K562 (cell line): Measurements from ENCODE around the gene ANXA4. TPM values are rescaled to one million over a fixed set of nuclear protein-coding genes. Genes with fewer than 3 reads are reported as not detected.

Source experiments
- ATAC-seq: fragments of 200-7000 bp; cut with Tn5 transposase; 3 replicates; pipeline ENCODE4 v1.9.1; 2020; ENCODE audit warnings: moderate library complexity
- BruUV-seq: library from RNA; stranded (reverse); fragments of 400-500 nt; replicated peaks from 2 replicates; lab custom pipeline; 2021; lab: Mats Ljungman, UMichigan
- CTCF ChIA-PET: fragments of 300-600 bp; formaldehyde crosslinking; extraction: SDS; loops from one replicate; lab custom pipeline; 2021; ENCODE audit warnings: low intra/inter-chr PET ratio; lab: Yijun Ruan, JAX
- POLR2A ChIA-PET: fragments of 300-600, 350-650 bp; sonication (Branson Sonifier 250); formaldehyde crosslinking; extraction: SDS; loops from one replicate; lab custom pipeline; 2021; ENCODE audit warnings: antibody characterized with exemption, inconsistent platforms; lab: Yijun Ruan, JAX
- DNase-seq, 4 experiments: peaks; one replicate each; pipeline versions ENCODE4 v3.0.0 to v3.0.0-alpha.2; 2011 to 2018; ENCODE audit warnings: low spot score in 3 of 4, mixed read lengths in 3 of 4; ENCODE audit errors: extremely low read depth in 1 of 4
- FAIRE-seq: peaks from 2 replicates; lab custom pipeline; 2011; peaks lifted over from hg19 to GRCh38; lab: Jason Lieb, UNC
- H2AFZ ChIP-seq: 2 replicates; pipeline ENCODE4 v1.6.0; 2011; ENCODE audit warnings: low read depth, low read length, control low read depth, inconsistent platforms
- H3K27ac ChIP-seq: fragments of 200-600 bp; 3 replicates; pipeline ENCODE4 v1.8.0; 2011; ENCODE audit warnings: low read depth, mild to moderate bottlenecking, control low read depth, inconsistent platforms, low read length, moderate library complexity, mixed read lengths; ENCODE audit errors: extremely low read depth
- H3K27me3 ChIP-seq, 2 experiments: fragments of 300-600 bp in 1 of 2; 2 replicates in 1 of 2; 3 replicates in 1 of 2; pipeline versions ENCODE4 v1.6.0 to v1.8.0; 2011; ENCODE audit warnings: inconsistent platforms in 2 of 2, low read length in 2 of 2, mild to moderate bottlenecking in 1 of 2, mixed read lengths in 1 of 2, moderate library complexity in 1 of 2; ENCODE audit not compliant: control insufficient read depth in 2 of 2, insufficient read depth in 2 of 2
- H3K36me3 ChIP-seq: fragments of 300-600 bp; 3 replicates; pipeline ENCODE4 v1.8.0; 2011; ENCODE audit warnings: mild to moderate bottlenecking, low read length, inconsistent platforms; ENCODE audit not compliant: control insufficient read depth, insufficient read depth
- H3K4me1 ChIP-seq, 2 experiments: fragments of 200-600 bp in 1 of 2; replicated peaks in 1 of 2; 2 replicates in 1 of 2; 3 replicates in 1 of 2; pipeline versions ENCODE4 v1.5.1 to v1.8.0; 2011; ENCODE audit warnings: inconsistent platforms in 2 of 2, low read length in 2 of 2, mild to moderate bottlenecking in 1 of 2, mixed read lengths in 1 of 2, moderate library complexity in 1 of 2; ENCODE audit not compliant: control insufficient read depth in 2 of 2, insufficient read depth in 2 of 2
- H3K4me2 ChIP-seq: 2 replicates; pipeline ENCODE4 v1.6.1; 2011; ENCODE audit warnings: low read length, control low read depth, inconsistent platforms, mixed read lengths; ENCODE audit not compliant: insufficient read depth
- H3K4me3 ChIP-seq: fragments of 200-600 bp; sonication (generic), shearing (Covaris generic); 2 replicates; pipeline ENCODE4 v1.5.1; 2016; ENCODE audit warnings: control low read depth, inconsistent platforms
- H3K79me2 ChIP-seq: fragments of 200-600 bp; 3 replicates; pipeline ENCODE4 v1.8.0; 2011; ENCODE audit warnings: low read length, inconsistent platforms; ENCODE audit not compliant: control insufficient read depth, insufficient read depth
- H3K9ac ChIP-seq, 2 experiments: 2 replicates each; pipeline versions ENCODE4 v1.6.0 to v1.6.1; 2011; ENCODE audit warnings: low read depth in 2 of 2, low read length in 2 of 2, control low read depth in 1 of 2, inconsistent platforms in 1 of 2, mild to moderate bottlenecking in 1 of 2, mixed read lengths in 1 of 2; ENCODE audit not compliant: insufficient read depth in 1 of 2
- H3K9me1 ChIP-seq: one replicate; pipeline ENCODE4 v1.6.0; 2011; ENCODE audit warnings: inconsistent platforms, mild to moderate bottlenecking, low read length, moderate library complexity; ENCODE audit not compliant: control insufficient read depth, insufficient read depth
- H3K9me3 ChIP-seq: replicated peaks from 2 replicates; pipeline ENCODE4 v1.5.1; 2011; ENCODE audit warnings: low read depth, low read length, inconsistent platforms; ENCODE audit not compliant: control insufficient read depth, insufficient read depth
- H4K20me1 ChIP-seq: replicated peaks from 2 replicates; pipeline ENCODE4 v1.6.1; 2011; ENCODE audit warnings: low read length, inconsistent platforms, mixed read lengths; ENCODE audit not compliant: control insufficient read depth, insufficient read depth
- ATF7 ChIP-seq: fragments of 450-650 bp; IDR thresholded peaks from 2 replicates; pipeline ENCODE4 v1.7.1; 2014; ENCODE audit warnings: mild to moderate bottlenecking, moderate library complexity
- BCOR ChIP-seq: fragments of 450-650 bp; IDR thresholded peaks from 2 replicates; pipeline ENCODE4 v1.6.1; 2016
- CCNT2 ChIP-seq: IDR thresholded peaks from 2 replicates; pipeline ENCODE4 v1.6.1; 2011; ENCODE audit warnings: borderline replicate concordance, low read depth, mild to moderate bottlenecking, moderate library complexity, mixed read lengths, low read length; ENCODE audit not compliant: insufficient read length; ENCODE audit errors: extremely low read depth
- GATA2 ChIP-seq: sonication (generic); formaldehyde crosslinking; IDR thresholded peaks from 2 replicates; pipeline ENCODE4 v1.4.0; 2020; ENCODE audit warnings: mild to moderate bottlenecking, missing genetic modification reagents
- KDM1A ChIP-seq, 2 experiments: fragments of 450-650 bp; IDR thresholded peaks; 2 replicates each; pipeline ENCODE4 v1.6.1; 2016; ENCODE audit warnings: mild to moderate bottlenecking in 2 of 2
- MTF1 ChIP-seq: fragments of 250-450 bp; sonication (Bioruptor Pico); IDR thresholded peaks from 2 replicates; pipeline ENCODE4 v1.9.0; 2021; ENCODE audit warnings: moderate library complexity, mild to moderate bottlenecking, inconsistent platforms, borderline replicate concordance
- MXD1 ChIP-seq: fragments of 250-450 bp; sonication (Bioruptor Pico); IDR thresholded peaks from 2 replicates; pipeline ENCODE4 v1.8.0; 2021; ENCODE audit warnings: borderline replicate concordance, mild to moderate bottlenecking, moderate library complexity; ENCODE audit not compliant: poor library complexity, severe bottlenecking
- MXI1 ChIP-seq: IDR thresholded peaks from 2 replicates; pipeline ENCODE4 v1.6.1; 2011; ENCODE audit warnings: low read depth, mild to moderate bottlenecking, improper control_type of control experiment, low read length
- PTTG1 ChIP-seq: fragments of 450-650 bp; IDR thresholded peaks from 2 replicates; pipeline ENCODE4 v1.6.1; 2016; ENCODE audit warnings: low read depth, mild to moderate bottlenecking, missing genetic modification characterization, missing compliant biosample characterization
- SRSF7 ChIP-seq: fragments of 200-400 bp; formaldehyde crosslinking; optimal IDR thresholded peaks from 2 replicates; pipeline ENCODE3; 2017; ENCODE audit warnings: mild to moderate bottlenecking, low read depth, low read length
- TAF7 ChIP-seq: fragments of 450-650 bp; IDR thresholded peaks from 2 replicates; pipeline ENCODE4 v1.6.1; 2016; ENCODE audit warnings: missing genetic modification characterization, missing compliant biosample characterization
- TEAD1 ChIP-seq, 2 experiments: fragments of 450-650 bp in 1 of 2; sonication (generic) in 1 of 2; formaldehyde crosslinking; IDR thresholded peaks; 2 replicates each; pipeline versions ENCODE4 v1.4.0 to v1.8.0; 2020 to 2022; ENCODE audit warnings: mild to moderate bottlenecking in 2 of 2, missing genetic modification reagents in 1 of 2
- XRCC3 ChIP-seq: fragments of 450-650 bp; IDR thresholded peaks from 2 replicates; pipeline ENCODE4 v1.6.1; 2017; ENCODE audit warnings: mild to moderate bottlenecking, moderate library complexity
- ZBTB1 ChIP-seq: sonication (generic); formaldehyde crosslinking; IDR thresholded peaks from 2 replicates; pipeline ENCODE4 v1.8.1; 2023; ENCODE audit warnings: missing genetic modification reagents, low read depth, mild to moderate bottlenecking, borderline replicate concordance
- ZNF175 ChIP-seq: fragments of 200-800 bp; sonication (Bioruptor generic); IDR thresholded peaks from 2 replicates; pipeline ENCODE4 v1.6.1; 2016; ENCODE audit warnings: low read depth, mild to moderate bottlenecking, missing genetic modification characterization, missing compliant biosample characterization
- ZNF23 ChIP-seq: fragments of 250-450 bp; sonication (Bioruptor Pico); IDR thresholded peaks from 2 replicates; pipeline ENCODE4 v1.4.0; 2020; ENCODE audit warnings: mild to moderate bottlenecking
- ZNF354B ChIP-seq: fragments of 250-450 bp; sonication (Bioruptor Pico); IDR thresholded peaks from 2 replicates; pipeline ENCODE4 v1.4.0; 2020
- ZNF551 ChIP-seq: fragments of 250-450 bp; sonication (Bioruptor Pico); IDR thresholded peaks from 2 replicates; pipeline ENCODE4 v1.5.0; 2021; ENCODE audit warnings: mild to moderate bottlenecking, moderate library complexity
- ZNF589 ChIP-seq: fragments of 200-800 bp; sonication (Bioruptor generic); IDR thresholded peaks from 2 replicates; pipeline ENCODE4 v1.6.1; 2016; ENCODE audit warnings: low read depth, missing genetic modification characterization, missing compliant biosample characterization
- WGBS: fragments of 100-300 bp; shearing (Covaris generic); methylation state at CpG from one replicate; pipeline ENCODE4 v1.1.6; 2016; ENCODE audit warnings: low coverage, mixed read lengths; ENCODE audit not compliant: insufficient coverage; ENCODE audit errors: missing lambda C conversion rate; 5-methylcytosine and 5-hydroxymethylcytosine counted together
- in situ Hi-C: fragments of 300-500 bp; cut with MboI; formaldehyde crosslinking; loops from 4 replicates; pipeline ENCODE4 v1.15.0; 2018; ENCODE audit warnings: inconsistent platforms, mixed read lengths
- intact Hi-C: fragments of 100-400 bp; cut with micrococcal nuclease; formaldehyde crosslinking; loops from 2 replicates; pipeline ENCODE4 v1.14.2; 2022
- polyA plus RNA-seq, 8 experiments: library from polyadenylated mRNA; depleted of rRNA in 4 of 8; stranded (reverse) in 5 of 8; unstranded in 3 of 8; fragments of >200 nt; fragmentation: Nextera tagmentation in 2 of 8; fragmentation: Illumina TruSeq in 1 of 8; extraction: Ambion mirVana in 2 of 8; extraction: Trizol in 1 of 8; gene quantifications; 2 replicates each; pipeline versions ENCODE4 v1.2.1 to v1.2.3, GENCODE V29; 2011 to 2014; ENCODE audit warnings: inconsistent platforms in 1 of 8, missing spikeins in 1 of 8
- total RNA-seq, 7 experiments: library from RNA; depleted of rRNA in 6 of 7; stranded (reverse); fragments of >200 nt in 6 of 7; fragmentation: Illumina TruSeq in 2 of 7; extraction: Trizol in 2 of 7; gene quantifications; 2 replicates each; pipeline versions ENCODE4 v1.2.1 to v1.2.3, GENCODE V29; 2011 to 2021; ENCODE audit warnings: low replicate concordance in 1 of 7
- TF ChIP-seq, protein P1 (sequence below): fragments of 250-450 bp; sonication (Bioruptor Pico); IDR thresholded peaks from 2 replicates; pipeline ENCODE4 v1.4.0; 2020; ENCODE audit warnings: mild to moderate bottlenecking, moderate library complexity
- TF ChIP-seq, protein P2 (sequence below): fragments of 250-450 bp; sonication (Bioruptor Pico); IDR thresholded peaks from 2 replicates; pipeline ENCODE4 v1.5.1; 2021; ENCODE audit warnings: mild to moderate bottlenecking

Gene ANXA4
- total and polyA plus RNA-seq, 9 of the 15 experiments (the other 6 are each of a cell fraction or from before 2014, with no cell fraction given), result 3.4 to 13.6 (median 11.6) TPM

- 14% methylated on average over 2 of the region's 2 CpGs for WGBS
- BruUV-seq, result no TSS peak
- Histone ChIP-seq H3K4me3 (no peak overlapping the region), H2AFZ (no peak overlapping the region), H3K9ac (no peak overlapping the region; a peak in 1 of 4 replicates), H3K27ac (no peak overlapping the region), H3K4me2 (peak overlapping the region; percentile 61), H4K20me1 (peaks cover 4% of the 10 kb centered on the region; the same call in 1 of the 2 replicates), H3K27me3 (no peaks in the 10 kb centered on the region), H3K9me3 (no peaks in the 10 kb centered on the region), H3K9me1 (no peaks in the 10 kb centered on the region), H3K36me3 (no peaks in the 10 kb centered on the region), H3K79me2 (no peaks in the 10 kb centered on the region; the same call in 2 of the 3 replicates), H3K4me1 (peaks cover 18 to 25% of the 10 kb centered on the region in 2 experiments)
- intact Hi-C loops (loop anchor here (5.0 kb wide), 2 partner anchors 53 to 73 kb away; no protein-coding TSS in a partner anchor), in situ Hi-C loops (loop anchor here (5.0 kb wide), 1 partner anchor 53 kb away; no protein-coding TSS in a partner anchor)
- FAIRE-seq (peak; percentile 6), ATAC-seq (no peak), DNase-seq (peak in 2 of 4 experiments; percentile 26 to 42)
- ChIA-PET CTCF (no interaction called here), POLR2A (interaction anchor here (0.6 to 1.5 kb wide), 7 partner anchors 10 to 541 kb away, joined by 3 to 5 read pairs (median 3); partner anchors contain the start of gene MXD1)
- TF ChIP-seq, protein P1, sequence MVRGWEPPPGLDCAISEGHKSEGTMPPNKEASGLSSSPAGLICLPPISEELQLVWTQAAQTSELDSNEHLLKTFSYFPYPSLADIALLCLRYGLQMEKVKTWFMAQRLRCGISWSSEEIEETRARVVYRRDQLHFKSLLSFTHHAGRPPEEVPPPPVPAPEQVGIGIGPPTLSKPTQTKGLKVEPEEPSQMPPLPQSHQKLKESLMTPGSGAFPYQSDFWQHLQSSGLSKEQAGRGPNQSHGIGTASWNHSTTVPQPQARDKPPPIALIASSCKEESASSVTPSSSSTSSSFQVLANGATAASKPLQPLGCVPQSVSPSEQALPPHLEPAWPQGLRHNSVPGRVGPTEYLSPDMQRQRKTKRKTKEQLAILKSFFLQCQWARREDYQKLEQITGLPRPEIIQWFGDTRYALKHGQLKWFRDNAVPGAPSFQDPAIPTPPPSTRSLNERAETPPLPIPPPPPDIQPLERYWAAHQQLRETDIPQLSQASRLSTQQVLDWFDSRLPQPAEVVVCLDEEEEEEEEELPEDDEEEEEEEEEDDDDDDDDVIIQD (CRISPR knock-in tag), result no peak
- no peak for TF ChIP-seq ZBTB1 (CRISPR knock-in tag)
- TF ChIP-seq SRSF7, result no peak
- no peak for TF ChIP-seq ZNF175 (CRISPR knock-in tag)
- no peak for TF ChIP-seq XRCC3
- TF ChIP-seq CCNT2, result no peak
- TF ChIP-seq GATA2 (CRISPR knock-in tag), result 0 out of 2 replicates have a peak, but pooled peaks have one; percentile 14
- TF ChIP-seq MXD1, result no peak
- no peak for TF ChIP-seq MTF1 (CRISPR knock-in tag)
- no peak for TF ChIP-seq KDM1A (IDR thresholded peaks at IDR 0.05)
- TF ChIP-seq, protein P2, sequence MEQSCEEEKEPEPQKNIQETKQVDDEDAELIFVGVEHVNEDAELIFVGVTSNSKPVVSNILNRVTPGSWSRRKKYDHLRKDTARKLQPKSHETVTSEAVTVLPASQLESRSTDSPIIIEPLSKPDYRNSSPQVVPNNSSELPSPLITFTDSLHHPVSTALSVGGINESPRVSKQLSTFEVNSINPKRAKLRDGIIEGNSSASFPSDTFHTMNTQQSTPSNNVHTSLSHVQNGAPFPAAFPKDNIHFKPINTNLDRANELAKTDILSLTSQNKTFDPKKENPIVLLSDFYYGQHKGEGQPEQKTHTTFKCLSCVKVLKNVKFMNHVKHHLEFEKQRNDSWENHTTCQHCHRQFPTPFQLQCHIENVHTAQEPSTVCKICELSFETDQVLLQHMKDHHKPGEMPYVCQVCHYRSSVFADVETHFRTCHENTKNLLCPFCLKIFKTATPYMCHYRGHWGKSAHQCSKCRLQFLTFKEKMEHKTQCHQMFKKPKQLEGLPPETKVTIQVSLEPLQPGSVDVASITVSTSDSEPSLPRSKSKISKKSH (CRISPR knock-in tag), result no peak
- TF ChIP-seq MXI1, result no peak
- no peak for TF ChIP-seq ZNF589
- no peak for TF ChIP-seq TAF7 (tag)
- no peak for TF ChIP-seq PTTG1
- TF ChIP-seq ZNF551 (CRISPR knock-in tag), result no peak
- TF ChIP-seq ZNF354B (CRISPR knock-in tag), result no peak
- no peak for TF ChIP-seq ZNF23 (CRISPR knock-in tag)
- 0 out of 2 replicates have a peak, but pooled peaks have one; percentile 9 for TF ChIP-seq BCOR
- TF ChIP-seq TEAD1 (CRISPR knock-in tag; IDR thresholded peaks at IDR 0.05), result no peak
- TF ChIP-seq ATF7, result 0 out of 2 replicates have a peak, but pooled peaks have one; percentile 18
Observed at GRCh38 chr2:69743847-69744264, 1.9 kb downstream of the ANXA4 start.
